NCI-H1105 (cell line): ENCODE data around the gene JMJD6.

Experiments used
- DNase-seq: peaks from one replicate; lab custom pipeline; 2025; lab: John Stamatoyannopoulos, UW

The JMJD6 gene

GRCh38 chr17:76679239-76679638 is 47.2 kb downstream of the JMJD6 start:
- DNase-seq, result no peak

- DNase-seq, result no peak
These were observed 48.1 kb downstream of the JMJD6 start for GRCh38 chr17:76678330-76678729.

DNA sequence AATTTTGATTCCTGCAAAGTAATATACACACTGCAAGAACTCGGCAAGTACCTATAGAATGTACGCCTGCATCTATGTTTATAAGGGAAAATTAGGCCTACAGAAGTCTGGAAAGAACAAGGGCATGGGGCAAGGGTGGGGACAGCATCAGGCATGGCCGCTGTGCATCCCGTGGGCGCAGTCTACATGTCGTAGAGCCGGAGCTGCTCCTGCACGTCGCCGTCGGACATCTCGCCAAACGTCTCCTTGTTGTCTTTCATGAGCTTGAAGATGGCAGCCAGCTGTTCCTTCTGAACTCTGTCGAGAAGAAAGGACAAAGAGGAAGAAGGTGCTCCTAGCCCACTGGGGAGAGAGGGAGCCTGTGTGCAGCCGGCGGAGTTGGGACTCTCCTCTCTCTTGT is 49.0 kb downstream of the JMJD6 start:
- no peak for DNase-seq

DNA sequence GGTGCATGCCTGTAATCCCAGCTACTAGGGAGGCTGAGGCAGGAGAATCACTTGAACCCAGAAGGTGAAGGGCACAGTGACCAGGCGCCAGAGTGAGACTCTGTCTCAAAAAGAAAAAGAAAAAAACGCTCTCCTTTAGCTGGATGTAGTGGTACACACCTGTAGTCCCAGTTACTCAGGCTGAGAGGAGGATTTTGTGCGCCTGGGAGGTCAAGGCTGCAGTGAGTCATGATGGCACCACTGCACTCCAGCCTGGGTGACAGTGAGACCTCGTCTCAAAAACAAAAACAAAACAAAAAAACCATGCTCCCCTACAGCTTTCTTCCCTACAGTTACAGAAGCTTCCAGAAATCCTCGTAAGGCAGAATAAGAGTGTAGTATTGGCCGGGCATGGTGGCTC is 49.8 kb downstream of the JMJD6 start:
- no peak for DNase-seq

- DNase-seq, result no peak
These were observed 50.8 kb downstream of the JMJD6 start for GRCh38 chr17:76675648-76676047.

- no peak for DNase-seq
These were observed 51.8 kb downstream of the JMJD6 start for GRCh38 chr17:76674600-76674999.

DNA sequence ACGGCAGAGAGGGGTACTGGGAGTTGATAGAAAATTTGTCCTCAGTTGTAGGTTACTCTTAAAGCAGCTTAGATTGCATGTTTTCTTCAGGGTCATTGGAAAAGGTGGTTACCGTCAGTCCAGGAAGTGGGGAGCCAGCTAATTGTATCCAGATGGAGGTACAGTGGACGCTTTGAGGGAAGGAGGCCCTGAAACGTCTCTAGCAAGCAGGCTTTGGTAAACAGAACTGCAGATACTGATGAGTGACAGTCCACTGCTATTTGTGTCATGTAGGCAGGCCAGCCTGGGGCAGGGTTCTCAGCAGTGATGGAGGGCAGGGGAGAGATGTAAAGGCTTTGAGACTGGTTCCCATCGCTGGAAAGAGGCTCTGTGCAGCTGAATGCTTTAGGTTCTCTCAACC is 52.7 kb downstream of the JMJD6 start:
- DNase-seq, result no peak

DNA sequence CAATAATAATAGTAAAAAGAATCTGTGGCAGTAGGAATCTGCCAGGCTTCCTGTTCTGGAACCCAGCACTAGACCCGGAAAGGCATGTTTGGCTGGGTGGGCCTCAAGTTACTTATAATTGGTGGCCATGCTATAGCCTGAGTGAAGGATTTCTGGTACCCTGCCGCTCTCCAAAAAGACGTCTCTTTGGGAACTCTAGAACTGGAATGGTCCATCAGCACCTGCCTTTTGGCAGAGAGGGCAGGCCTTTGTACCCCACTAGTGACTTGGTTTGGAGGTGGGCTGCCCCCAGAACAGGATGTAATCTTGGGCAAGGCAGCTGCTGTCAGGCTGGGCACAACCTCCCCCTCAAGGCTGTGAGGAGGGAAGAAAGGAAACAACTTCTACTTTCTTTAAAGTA is 53.5 kb downstream of the JMJD6 start:
- DNase-seq, result no peak

- DNase-seq, result no peak
These were observed 54.0 kb downstream of the JMJD6 start for GRCh38 chr17:76672270-76672851.

DNA sequence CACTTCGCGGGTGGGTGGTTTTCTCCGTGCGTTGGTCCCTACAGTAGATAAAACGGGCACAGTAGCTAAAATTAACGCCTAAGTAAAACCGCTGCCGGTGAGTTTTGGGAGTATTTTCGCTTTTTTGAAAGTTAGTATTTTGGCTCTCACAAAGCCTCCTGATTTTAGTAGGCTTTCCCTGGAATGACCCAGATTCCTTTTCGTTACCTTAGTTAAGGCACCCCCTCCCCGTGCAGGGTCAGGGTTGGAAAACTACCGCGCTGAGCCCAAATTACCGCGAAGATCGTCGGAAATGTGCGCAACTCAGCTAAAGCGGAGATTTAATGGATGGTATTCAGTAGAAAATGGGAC is 54.5 kb downstream of the JMJD6 start:
- no peak for DNase-seq

DNA sequence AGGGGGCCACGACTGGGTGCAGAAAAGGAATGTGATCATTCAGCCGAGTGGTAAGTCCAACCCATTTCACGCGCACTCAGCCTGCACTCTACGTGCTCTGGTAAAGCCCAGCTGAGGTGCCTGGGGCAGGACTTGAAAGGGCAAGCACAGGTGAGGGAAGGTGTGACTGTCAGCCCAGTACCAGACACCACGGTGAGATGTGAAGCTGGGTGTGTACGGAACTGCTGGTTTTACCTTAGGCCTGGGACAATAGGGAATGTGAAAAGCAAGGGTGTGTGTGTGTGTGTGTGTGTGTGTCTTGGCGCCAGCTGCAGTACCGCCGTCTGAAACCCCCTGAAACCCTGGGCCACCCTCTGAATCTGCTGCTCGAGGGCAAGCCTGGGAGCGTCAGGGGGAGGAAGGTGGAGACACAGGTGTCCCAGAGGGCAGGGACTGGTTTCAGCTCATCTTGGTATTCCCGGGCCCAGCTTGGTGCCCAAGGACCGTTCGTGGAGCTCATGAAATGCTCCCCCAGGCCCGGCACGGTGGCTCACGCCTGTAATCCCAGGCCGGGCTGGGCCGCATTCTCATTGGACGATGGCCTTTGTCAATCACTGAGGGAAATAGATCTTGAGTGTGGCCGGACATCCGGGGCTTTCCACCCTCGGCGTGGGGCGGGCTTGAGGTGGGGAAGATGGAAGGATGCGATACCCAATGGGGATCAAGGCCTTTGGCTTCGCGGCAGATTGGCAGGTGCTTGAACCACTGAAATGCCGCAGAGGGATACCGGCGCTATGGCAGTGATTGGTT is 55.1 kb downstream of the JMJD6 start:
- DNase-seq, result peak; percentile 98

DNA sequence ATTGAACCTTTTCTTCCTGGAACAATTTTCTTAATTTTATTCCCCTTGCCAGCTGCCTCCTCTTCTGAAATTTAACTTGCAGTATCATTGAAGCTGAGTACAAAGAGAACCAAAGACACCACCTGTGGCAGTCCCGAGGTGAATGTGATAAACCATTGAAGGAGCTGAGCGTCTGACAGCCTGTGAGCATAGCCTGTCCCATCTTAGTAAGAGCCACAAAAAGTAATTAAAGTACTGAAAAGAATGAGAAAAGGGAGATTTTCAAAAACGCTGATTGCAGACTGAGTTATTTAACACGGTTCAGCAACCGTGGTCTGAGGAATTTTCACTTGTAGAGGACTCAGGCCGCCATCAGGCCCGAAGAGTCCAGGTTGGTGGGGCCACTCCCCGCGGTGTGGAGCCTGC is 55.7 kb downstream of the JMJD6 start:
- no peak for DNase-seq

GRCh38 chr17:76670020-76670717 is 56.2 kb downstream of the JMJD6 start:
- no peak for DNase-seq
